GOT3 (cell line): ENCODE data around the gene THADA.

Experiments used
- DNase-seq: peaks from one replicate; lab custom pipeline; 2025; ENCODE audit warnings: mixed read lengths; lab: John Stamatoyannopoulos, UW

Gene THADA

DNA sequence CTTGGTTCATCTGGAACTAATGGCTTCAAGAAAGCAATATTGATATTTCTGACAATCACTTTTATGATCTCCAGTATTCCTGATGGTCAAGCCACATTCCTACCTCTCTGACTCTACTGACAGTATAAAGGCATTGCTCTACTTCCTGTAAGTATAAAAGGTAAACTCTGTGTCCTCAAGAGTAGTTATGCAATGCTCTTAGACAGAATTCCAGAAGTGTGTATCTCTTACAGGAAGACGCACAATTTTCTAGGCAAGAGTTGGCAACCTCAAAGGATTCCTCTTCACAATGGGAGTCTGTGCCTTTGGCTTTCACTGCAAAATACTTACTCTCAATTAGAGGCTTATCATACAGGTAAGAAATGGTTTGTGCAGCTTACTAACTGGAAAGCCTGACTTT lies 100.1 kb downstream of the THADA start:
- DNase-seq: no peak

GRCh38 chr2:43493954-43494353 lies 101.9 kb downstream of the THADA start:
- DNase-seq: no peak

DNA sequence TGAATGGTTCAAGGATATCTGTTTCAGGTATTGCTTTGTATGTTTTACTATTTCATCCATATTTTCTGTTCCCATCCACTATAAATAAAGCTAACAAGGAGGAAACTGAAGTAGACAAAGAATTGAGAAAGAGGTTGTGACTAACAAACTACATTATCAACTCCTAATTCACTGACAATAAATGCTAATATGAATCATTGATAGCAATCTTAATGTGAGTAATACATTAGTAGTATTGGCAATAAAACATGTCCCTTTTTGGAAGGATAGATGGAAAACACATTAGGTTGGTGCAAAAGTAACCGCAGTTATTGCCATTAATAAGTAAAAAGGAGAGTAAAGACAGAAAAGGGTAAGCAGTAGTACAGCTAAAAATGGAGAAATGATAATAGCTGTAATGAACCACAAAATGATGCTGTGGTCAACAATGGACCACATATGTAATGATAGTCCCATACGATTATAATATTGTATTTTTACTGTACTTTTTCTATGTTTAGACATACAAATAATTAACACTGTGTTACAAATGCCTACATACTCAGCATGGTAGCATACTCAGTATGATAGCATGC lies 104.7 kb downstream of the THADA start:
- no peak for DNase-seq

GRCh38 chr2:43490252-43490786 lies 105.5 kb downstream of the THADA start:
- DNase-seq: no peak

DNA sequence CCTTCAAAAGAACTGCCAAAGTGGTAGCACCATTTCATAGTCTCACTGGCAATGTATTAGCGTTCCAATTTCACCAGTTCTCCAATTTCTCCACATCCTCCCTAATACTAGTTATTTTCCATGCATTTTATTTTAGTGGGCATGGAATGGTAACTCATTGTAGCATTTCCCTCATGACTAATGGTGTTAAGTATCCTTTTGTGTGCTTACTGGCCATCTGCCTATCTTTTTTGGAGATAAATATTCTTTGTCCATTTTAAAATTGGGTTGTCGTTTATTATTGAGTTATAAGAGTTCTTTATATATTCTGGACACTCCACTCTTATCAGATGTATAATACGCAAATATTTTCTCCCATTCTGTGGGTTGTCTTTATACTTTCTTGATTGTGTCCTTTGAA lies 107.1 kb downstream of the THADA start:
- DNase-seq: no peak

GRCh38 chr2:43486603-43487002 lies 109.2 kb downstream of the THADA start:
- no peak for DNase-seq

DNA sequence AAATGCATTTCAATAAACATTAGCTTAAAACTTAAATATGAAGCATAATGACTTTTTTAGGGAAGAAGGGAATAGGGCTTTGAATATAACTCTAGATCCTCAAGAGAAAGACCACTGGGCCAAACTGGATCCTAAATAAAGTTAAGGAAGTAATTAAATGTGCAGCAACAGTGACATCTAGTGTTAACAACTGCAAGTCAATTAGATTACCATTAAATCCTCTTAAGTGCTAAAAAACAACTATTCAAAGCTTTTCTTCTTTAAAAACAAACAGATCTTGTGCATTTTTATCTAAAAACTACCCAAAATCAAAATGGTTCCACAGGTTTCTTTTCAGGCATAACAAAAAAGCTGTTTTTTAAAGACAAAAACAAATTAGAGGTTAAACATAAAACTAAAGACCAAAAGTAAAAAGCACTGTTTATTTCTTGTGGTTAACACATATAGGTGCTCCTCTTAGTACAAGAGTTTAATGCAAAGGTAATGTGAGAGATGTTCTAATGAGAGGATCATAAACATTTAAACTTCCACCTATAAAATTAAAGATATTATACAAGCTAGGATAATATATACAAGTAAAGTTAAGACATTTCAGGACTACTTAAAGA lies 111.4 kb downstream of the THADA start:
- DNase-seq: no peak

DNA sequence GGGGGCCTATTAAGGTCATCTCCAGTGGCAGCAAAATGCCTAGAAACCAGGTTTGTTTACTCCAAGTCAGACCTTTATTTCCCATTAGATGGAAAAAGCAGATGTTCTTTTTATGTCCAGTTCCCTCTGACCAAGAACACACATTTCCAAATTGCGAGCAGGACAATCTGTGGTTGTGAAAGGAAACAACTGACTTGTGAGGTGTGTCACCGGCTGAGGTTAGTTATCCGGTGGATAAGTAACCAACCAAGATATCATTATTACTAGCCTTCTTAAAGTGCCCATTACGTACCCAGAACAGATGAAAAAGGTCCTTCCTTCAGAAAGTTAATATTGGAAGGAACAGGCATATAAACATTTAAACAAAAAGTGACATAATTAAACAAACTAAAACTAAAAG lies 112.9 kb downstream of the THADA start:
- DNase-seq: no peak

DNA sequence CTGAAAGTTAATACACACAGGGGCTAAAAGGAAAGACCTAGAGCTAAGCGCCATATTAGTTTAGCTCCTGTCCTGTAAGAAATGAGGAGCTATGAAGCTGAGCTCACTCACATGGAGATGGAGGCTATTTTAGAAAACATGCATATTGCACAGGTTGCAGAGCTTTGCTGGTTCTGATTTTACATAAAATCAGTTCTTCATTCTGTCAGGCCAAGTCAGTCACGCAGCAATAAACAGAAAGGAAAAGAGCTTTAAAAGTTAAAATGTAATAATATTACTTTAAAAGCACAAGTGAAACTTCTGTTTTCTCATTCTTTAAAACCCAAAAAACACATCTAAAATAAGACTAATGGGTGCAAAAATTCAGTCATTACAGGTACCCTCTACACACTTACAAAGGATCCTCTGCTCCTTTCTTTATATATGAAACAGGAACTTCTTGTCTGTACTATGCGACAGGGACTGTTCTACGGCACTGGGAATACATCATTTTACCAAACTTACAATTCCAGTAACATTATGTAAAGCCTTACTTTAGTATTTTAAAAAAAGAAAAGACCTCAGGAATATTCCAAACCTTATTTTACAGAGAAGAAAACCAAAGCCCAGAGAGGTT lies 113.8 kb downstream of the THADA start:
- DNase-seq: no peak

GRCh38 chr2:43480874-43481273 lies 115.0 kb downstream of the THADA start:
- DNase-seq: no peak

DNA sequence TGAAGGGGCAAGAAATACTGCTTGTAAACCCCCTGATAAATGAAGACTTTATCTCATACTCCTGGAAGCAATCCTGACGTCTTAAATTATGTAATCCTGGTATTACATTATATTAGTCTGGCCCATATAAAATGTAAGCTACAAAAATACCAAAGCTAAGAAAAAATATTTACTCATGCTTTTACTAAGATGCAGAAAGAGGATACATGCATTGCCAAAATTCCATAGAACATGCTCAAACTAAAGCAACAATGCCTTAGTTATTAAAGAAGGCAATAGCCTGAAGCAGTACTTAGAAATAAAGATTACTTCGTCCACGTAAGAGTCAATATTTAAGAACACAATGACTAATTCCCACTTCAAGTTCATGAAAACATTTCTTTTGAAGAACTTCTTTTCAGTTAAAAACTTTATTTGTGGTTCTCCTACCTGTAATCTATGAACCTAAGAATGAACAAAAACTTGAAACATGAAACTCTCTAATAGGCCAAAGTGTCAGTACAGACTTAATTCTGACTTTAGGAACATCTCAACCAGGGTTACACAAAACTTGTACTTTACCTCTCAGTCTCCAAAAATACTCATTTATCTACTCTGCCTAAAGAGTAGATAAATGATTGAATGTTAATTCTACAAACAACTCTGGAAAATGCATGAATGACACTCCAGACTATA lies 117.3 kb downstream of the THADA start:
- DNase-seq: no peak

GRCh38 chr2:43475922-43476321 lies 119.9 kb downstream of the THADA start:
- no peak for DNase-seq

GRCh38 chr2:43475137-43475846 lies 120.5 kb downstream of the THADA start:
- no peak for DNase-seq

- no peak for DNase-seq
These were observed 121.6 kb downstream of the THADA start for GRCh38 chr2:43474273-43474672.

DNA sequence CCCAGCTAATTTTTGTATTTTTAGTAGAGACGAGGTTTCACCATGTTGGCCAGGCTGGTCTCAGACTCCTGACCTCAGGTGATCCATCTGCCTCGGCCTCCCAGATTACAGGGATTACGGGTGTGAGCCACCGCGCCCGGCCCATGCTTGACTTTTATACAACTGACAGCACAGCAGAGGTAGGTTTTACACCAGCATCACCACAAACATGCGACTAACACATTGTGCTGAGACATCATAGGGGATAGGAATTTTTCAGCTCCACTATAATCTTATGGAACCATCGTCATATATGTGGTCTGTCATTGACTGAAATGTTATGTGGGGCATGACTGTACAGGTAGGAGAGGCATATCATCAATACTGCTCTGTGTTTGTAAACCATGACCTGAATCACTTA lies 122.1 kb downstream of the THADA start:
- no peak for DNase-seq

DNA sequence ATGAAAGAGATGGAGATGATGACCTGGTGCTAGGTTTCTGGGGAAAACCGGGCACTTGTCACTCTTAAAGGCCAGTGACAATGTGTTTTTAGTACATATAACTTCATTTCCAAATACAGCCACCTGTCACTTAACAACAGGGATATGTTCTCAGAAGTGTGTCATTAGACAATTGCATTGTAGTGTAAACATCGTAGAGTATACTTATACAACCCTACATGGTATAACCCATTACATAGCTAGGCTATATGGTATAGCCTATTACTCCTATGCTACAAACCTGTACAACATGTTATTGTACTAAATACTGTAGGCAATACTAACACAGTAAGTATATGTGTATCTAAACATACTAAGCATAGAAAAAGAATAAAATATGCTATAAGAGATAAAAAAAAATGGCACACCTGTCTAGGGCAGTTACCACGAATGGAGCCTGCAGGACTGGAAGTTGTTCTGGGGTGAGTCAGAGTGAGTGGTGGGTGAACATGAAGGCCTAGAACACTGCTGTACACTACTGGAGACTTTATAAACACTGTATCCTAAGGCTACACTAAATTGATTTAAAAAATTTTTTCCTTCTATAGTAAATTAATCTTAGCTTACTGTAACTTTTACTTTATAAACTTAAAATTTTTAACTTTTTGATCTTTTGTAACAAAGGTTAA lies 123.2 kb downstream of the THADA start:
- no peak for DNase-seq

DNA sequence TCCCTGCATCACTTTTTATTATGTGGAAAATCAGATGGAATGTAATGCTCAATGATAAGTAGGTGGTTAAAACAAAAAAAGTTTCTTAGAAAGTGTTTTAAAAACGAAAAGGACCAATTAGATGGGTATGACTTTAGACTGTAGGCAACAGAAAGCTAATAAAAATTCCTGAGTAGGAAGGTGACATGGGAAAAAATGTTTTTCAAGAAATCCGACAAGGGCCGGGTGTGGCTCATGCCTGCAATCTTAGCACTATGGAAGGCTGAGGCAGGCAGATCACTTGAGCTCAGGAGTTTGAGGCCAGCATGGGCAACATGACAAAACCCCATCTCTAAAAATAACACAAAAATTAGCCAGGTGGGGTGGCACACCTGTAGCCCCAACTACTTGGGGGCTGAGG lies 126.1 kb downstream of the THADA start:
- DNase-seq: no peak

DNA sequence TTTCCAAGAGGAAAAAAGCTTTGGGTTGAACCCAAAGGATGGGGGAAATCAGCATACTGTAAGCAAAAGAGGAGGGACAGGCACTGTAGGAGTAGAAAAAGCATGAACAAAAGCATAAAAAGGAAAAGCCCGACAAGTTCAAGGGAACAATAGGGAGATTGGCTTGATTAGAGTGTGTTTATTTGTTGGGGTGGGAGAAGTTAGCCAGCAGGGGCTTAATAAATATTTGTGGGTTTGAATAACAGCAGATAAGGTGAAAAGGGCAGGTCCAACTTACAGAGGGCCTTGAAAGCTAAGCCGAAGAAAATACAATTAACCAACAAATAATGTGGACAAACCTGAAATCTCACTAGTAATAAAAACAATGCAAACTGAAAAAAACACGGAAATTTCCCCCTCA lies 126.7 kb downstream of the THADA start:
- DNase-seq: no peak

DNA sequence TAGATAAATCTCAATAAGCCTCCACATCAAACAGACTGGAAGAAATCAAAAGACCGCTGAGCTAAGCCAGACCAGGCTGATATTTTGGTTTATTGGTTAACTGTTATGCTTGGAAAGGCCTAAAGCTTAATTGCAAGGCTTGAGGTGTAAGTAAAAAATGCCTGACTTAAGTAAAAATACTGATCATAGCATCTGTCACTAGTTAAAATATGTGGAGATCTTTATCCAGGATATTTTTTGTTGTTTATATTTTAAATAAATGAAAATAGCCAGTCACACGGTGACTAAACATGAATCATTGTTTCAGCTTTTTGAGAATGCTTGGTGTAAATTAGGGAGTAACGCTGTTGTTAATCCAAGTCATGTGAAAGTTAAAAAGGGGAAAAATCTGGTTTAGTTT lies 127.9 kb downstream of the THADA start:
- DNase-seq: no peak

- DNase-seq: no peak
These were observed 130.6 kb downstream of the THADA start for GRCh38 chr2:43465234-43465633.

GRCh38 chr2:43464590-43464989 lies 131.2 kb downstream of the THADA start:
- no peak for DNase-seq
